RWPE1 (cell line): ENCODE data around the gene TBC1D16.

Source experiments
- CTCF ChIA-PET: fragments of 350-600 bp; sonication (Branson Sonifier 250); formaldehyde crosslinking; extraction: SDS; loops from one replicate; lab custom pipeline; 2021; lab: Yijun Ruan, JAX
- POLR2A ChIA-PET: fragments of 400-600 bp; formaldehyde crosslinking; extraction: SDS; loops from one replicate; lab custom pipeline; 2020; ENCODE audit warnings: antibody characterized with exemption; ENCODE audit not compliant: low non-redundant PET; lab: Yijun Ruan, JAX
- DNase-seq: peaks from one replicate; pipeline ENCODE4 v3.0.0; 2012; ENCODE audit warnings: low spot score
- H3K27ac ChIP-seq: fragments of 450-650 bp; 2 replicates; pipeline ENCODE4 v1.5.1; 2017
- CTCF ChIP-seq: fragments of 450-650 bp; conservative IDR thresholded peaks from 2 replicates; pipeline ENCODE4 v1.5.1; 2017; ENCODE audit warnings: low read depth, mild to moderate bottlenecking

TBC1D16 gene

DNA sequence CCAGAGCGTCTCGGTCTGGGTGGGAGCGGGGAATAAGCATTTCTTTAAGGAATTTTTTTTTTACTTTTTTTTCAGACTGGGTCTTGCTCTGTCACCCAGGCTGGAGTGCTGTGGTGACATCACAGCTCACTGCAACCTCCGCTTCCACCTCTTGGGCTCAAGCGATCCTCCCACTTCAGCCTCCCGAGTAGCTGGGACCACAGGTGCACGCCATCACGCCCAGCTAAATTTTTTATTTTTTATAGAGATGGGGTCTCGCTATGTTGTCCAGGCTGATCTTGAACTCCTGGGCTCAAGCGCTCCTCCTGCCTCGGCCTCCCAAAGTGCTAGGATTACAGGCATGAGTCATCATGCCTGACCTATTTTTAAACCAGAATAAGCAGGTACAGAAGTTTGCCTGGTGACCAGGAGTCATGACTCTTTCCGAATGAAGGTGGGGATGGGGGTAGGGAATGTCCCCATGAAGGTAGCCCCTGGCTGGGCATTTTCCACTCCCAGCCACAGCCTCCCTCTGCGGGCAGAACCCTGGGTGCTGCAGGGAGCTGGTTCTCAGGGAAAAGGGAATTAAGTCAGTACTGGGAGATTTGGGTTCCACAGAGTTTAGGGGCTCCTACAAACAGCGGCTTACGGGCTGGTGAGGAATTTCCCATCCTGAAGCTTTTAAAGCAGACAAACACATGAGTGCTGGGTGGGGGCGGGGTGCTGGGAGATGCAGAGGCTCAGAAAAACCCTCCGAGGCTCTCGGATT, 48.3 kb downstream of the TBC1D16 start:
- peak overlapping the region; percentile 65 for H3K27ac ChIP-seq
- no peak for DNase-seq
- ChIA-PET CTCF (interaction anchor here (0.5 to 1.1 kb wide), 6 partner anchors 13 to 1098 kb away, joined by 3 to 7 read pairs (median 4); no protein-coding TSS in a partner anchor), POLR2A (no interaction called here)
- TF ChIP-seq CTCF, result no peak

- ChIA-PET POLR2A (no interaction called here), CTCF (interaction anchor here (1.1 kb wide), 1 partner anchor 178 kb away, joined by 3 read pairs; no protein-coding TSS in a partner anchor)
- TF ChIP-seq CTCF, result no peak
- H3K27ac ChIP-seq, result no peak overlapping the region
- no peak for DNase-seq
These were observed 49.1 kb downstream of the TBC1D16 start for GRCh38 chr17:79986411-79987186.

DNA sequence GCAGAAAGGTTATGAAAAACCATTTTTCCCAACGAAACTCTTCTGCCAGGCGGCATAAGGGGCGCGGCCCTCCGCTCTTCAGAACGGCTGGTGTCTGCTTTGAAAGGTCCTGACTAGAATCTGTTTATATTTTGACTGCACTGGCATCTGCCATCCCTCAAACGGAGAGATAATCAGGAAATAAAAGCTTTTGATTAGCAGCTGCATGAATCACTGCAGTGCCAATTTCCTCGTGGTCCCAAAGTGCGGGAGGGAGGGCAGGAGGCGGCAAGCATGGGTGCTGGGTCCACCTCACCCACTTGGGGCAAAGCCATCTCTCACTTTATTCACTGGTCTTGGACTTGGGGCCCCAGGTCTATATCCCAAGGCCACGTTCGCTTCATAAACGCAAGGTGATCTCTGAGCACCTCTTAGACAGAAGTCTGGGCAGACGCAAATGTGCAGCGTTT, 49.7 kb downstream of the TBC1D16 start:
- POLR2A ChIA-PET, result no interaction called here
- no peak for DNase-seq
- CTCF ChIA-PET, result interaction anchor here (1.1 kb wide), 1 partner anchor 178 kb away, joined by 3 read pairs; no protein-coding TSS in a partner anchor
- no peak for TF ChIP-seq CTCF
- no peak overlapping the region for H3K27ac ChIP-seq

DNA sequence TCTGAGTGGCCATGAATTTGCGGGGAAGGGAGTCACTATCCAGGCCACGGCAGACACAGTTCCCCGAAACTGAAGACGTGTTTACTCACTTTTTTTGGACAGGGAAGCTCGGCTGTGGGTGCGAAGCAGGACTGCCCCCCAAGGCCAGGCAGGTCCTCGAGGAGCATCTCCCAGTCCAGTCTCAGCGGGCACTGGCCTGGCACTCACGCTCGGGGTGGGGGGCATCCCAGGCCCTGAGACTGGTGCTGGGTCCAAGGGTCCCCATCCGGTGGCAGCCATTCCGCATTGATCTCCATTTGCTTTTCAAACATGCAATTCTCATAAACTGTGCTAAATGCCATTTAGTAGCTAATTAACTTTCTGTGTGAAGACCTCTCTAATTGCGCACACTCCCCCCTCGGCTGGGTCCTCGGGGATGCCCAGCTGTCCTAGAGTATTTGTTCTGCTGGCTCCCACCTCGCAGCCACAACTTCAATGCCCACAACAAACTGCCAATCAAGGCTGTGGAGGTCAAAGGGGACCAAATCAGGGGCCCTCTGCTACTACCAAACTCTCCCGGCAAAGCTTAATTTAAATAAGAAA, 50.2 kb downstream of the TBC1D16 start:
- TF ChIP-seq CTCF, result no peak
- no peak for DNase-seq
- CTCF ChIA-PET, result no interaction called here
- POLR2A ChIA-PET, result no interaction called here
- no peak overlapping the region for H3K27ac ChIP-seq

DNA sequence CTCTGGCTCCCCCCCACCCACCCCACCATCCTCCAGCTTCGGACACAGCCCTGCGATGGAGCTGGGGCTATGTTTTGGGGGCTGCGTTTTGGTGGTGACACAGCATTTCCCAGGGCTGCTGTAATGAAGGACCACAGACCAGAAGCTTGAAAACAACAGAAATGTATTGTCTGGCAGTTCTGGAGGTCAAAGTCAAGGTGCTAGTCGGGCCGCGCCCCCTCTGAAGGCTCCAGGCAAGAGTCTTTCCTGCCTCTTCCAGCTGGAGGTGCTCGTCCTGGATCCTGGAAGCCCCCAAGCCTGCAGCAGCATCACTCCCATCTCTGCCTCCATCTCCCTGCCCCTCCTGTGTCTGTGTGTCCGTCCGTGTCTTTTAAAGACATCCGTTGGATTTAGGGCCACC, 50.8 kb downstream of the TBC1D16 start:
- CTCF ChIA-PET, result no interaction called here

More for the DNA sequence above, 50.8 kb downstream of the TBC1D16 start:
- no peak for DNase-seq
- TF ChIP-seq CTCF, result no peak
- POLR2A ChIA-PET, result no interaction called here
- no peak overlapping the region for H3K27ac ChIP-seq
